GM15510 (cell line): ENCODE results near the gene ACOXL.

Source experiments
- POLR2A ChIP-seq: IDR thresholded peaks from 3 replicates; pipeline ENCODE4 v1.6.1; 2011; ENCODE audit warnings: borderline replicate concordance; ENCODE audit not compliant: insufficient read length; ENCODE audit errors: extremely low read depth

ACOXL gene

GRCh38 chr2:111062417-111062816 is 330.0 kb downstream of the ACOXL start:
- no peak for TF ChIP-seq POLR2A

GRCh38 chr2:111066062-111066593 is 333.8 kb downstream of the ACOXL start:
- no peak for TF ChIP-seq POLR2A

- no peak for TF ChIP-seq POLR2A
Measured at GRCh38 chr2:111068435-111069058, 336.2 kb downstream of the ACOXL start.

GRCh38 chr2:111069722-111070121 is 337.3 kb downstream of the ACOXL start:
- TF ChIP-seq POLR2A, result no peak

- TF ChIP-seq POLR2A, result no peak
Measured at GRCh38 chr2:111071600-111072171, 339.3 kb downstream of the ACOXL start.

GRCh38 chr2:111072220-111072871 is 340.0 kb downstream of the ACOXL start:
- TF ChIP-seq POLR2A, result no peak

- no peak for TF ChIP-seq POLR2A
Measured at GRCh38 chr2:111091811-111092211, 359.4 kb downstream of the ACOXL start.

GRCh38 chr2:111094691-111095090 is 362.3 kb downstream of the ACOXL start:
- no peak for TF ChIP-seq POLR2A

GRCh38 chr2:111095434-111095833 is 363.1 kb downstream of the ACOXL start:
- no peak for TF ChIP-seq POLR2A

GRCh38 chr2:111099402-111099801 is 367.0 kb downstream of the ACOXL start:
- no peak for TF ChIP-seq POLR2A

GRCh38 chr2:111100087-111100764 is 367.9 kb downstream of the ACOXL start:
- TF ChIP-seq POLR2A, result no peak

- no peak for TF ChIP-seq POLR2A
Measured at GRCh38 chr2:111100765-111101162, 368.4 kb downstream of the ACOXL start.

- TF ChIP-seq POLR2A, result no peak
Measured at GRCh38 chr2:111101592-111101991, 369.2 kb downstream of the ACOXL start.

- TF ChIP-seq POLR2A, result no peak
Measured at GRCh38 chr2:111102216-111102615, 369.8 kb downstream of the ACOXL start.

GRCh38 chr2:111105926-111106325 is 373.6 kb downstream of the ACOXL start:
- no peak for TF ChIP-seq POLR2A
